Neural progenitor cell (in vitro differentiated cells): ENCODE results near the gene PTGES2. TPM values are rescaled to one million over a fixed set of nuclear protein-coding genes. Genes with fewer than 3 reads are reported as not detected.

ENCODE experiments used
- DNase-seq: peaks from one replicate; pipeline ENCODE4 v3.0.0-alpha.2; 2016; ENCODE audit warnings: low spot score
- H2AFZ ChIP-seq: fragments of 200-600 bp; sonication (generic); replicated peaks from 2 replicates; pipeline ENCODE4 v1.6.1; 2016; ENCODE audit warnings: antibody characterized with exemption
- H3F3A ChIP-seq: fragments of 200-600 bp; sonication (generic); 2 replicates; pipeline ENCODE4 v1.6.1; 2016; ENCODE audit warnings: antibody characterized with exemption, low read depth
- H3K27ac ChIP-seq: fragments of 200-600 bp; sonication (generic); 2 replicates; pipeline ENCODE4 v1.5.1; 2016; ENCODE audit warnings: mild to moderate bottlenecking
- H3K27me3 ChIP-seq: fragments of 200-600 bp; sonication (generic); 2 replicates; pipeline ENCODE4 v1.6.1; 2016; ENCODE audit warnings: mild to moderate bottlenecking, moderate library complexity
- H3K36me3 ChIP-seq: fragments of 200-600 bp; sonication (generic); 2 replicates; pipeline ENCODE4 v1.5.1; 2016
- H3K4me1 ChIP-seq: fragments of 200-600 bp; sonication (generic); 2 replicates; pipeline ENCODE4 v1.6.1; 2016; ENCODE audit warnings: mixed run types
- H3K4me2 ChIP-seq: fragments of 200-600 bp; sonication (generic); 2 replicates; pipeline ENCODE4 v1.6.1; 2016
- H3K4me3 ChIP-seq: fragments of 200-600 bp; sonication (generic); 2 replicates; pipeline ENCODE4 v1.5.1; 2016
- H3K79me2 ChIP-seq: fragments of 200-600 bp; sonication (generic); 2 replicates; pipeline ENCODE4 v1.6.1; 2016; ENCODE audit warnings: low read depth
- H3K9ac ChIP-seq: fragments of 200-600 bp; sonication (generic); 2 replicates; pipeline ENCODE4 v1.6.1; 2016
- H3K9me3 ChIP-seq: fragments of 200-600 bp; sonication (generic); 2 replicates; pipeline ENCODE4 v1.5.1; 2016; ENCODE audit warnings: low read depth
- H4K20me1 ChIP-seq: fragments of 200-600 bp; sonication (generic); 2 replicates; pipeline ENCODE4 v1.6.1; 2016; ENCODE audit warnings: low read depth
- H3K27ac Mint-ChIP-seq: 3 replicates; pipeline ENCODE4 v1.8.0; 2021; ENCODE audit warnings: mixed read lengths
- H3K27me3 Mint-ChIP-seq: 2 replicates; pipeline ENCODE4 v1.8.0; 2022; ENCODE audit warnings: low read depth, mild to moderate bottlenecking, inconsistent platforms, moderate library complexity, mixed read lengths; ENCODE audit not compliant: insufficient read depth
- H3K36me3 Mint-ChIP-seq: 3 replicates; pipeline ENCODE4 v1.8.0; 2021; ENCODE audit warnings: mixed read lengths
- H3K4me1 Mint-ChIP-seq: 3 replicates; pipeline ENCODE4 v1.8.0; 2021; ENCODE audit warnings: mixed read lengths
- H3K4me3 Mint-ChIP-seq: 3 replicates; pipeline ENCODE4 v1.8.0; 2021; ENCODE audit warnings: mild to moderate bottlenecking, moderate library complexity, mixed read lengths
- H3K9me3 Mint-ChIP-seq: 3 replicates; pipeline ENCODE4 v1.8.0; 2020; ENCODE audit warnings: mixed read lengths
- EZH2 ChIP-seq: fragments of 200-600 bp; sonication (generic); IDR thresholded peaks from 2 replicates; pipeline ENCODE4 v1.6.1; 2017; ENCODE audit warnings: antibody characterized with exemption, mild to moderate bottlenecking, moderate library complexity
- EZH2phosphoT487 ChIP-seq: fragments of 200-600 bp; sonication (generic); IDR thresholded peaks from 2 replicates; pipeline ENCODE4 v1.6.1; 2017; ENCODE audit warnings: antibody characterized with exemption
- total RNA-seq: library from RNA; depleted of rRNA; stranded (reverse); fragments of >200 nt; gene quantifications from 2 replicates; pipeline ENCODE4 v1.2.3, GENCODE V29; 2015; ENCODE audit warnings: low replicate concordance
- TF ChIP-seq, protein P1 (sequence below): fragments of 200-600 bp; sonication (generic); IDR thresholded peaks from 2 replicates; pipeline ENCODE4 v1.5.1; 2017; ENCODE audit warnings: antibody characterized with exemption, mild to moderate bottlenecking

Gene PTGES2
- total RNA-seq, 1 donor from 2014 or later = 25.7 TPM

DNA sequence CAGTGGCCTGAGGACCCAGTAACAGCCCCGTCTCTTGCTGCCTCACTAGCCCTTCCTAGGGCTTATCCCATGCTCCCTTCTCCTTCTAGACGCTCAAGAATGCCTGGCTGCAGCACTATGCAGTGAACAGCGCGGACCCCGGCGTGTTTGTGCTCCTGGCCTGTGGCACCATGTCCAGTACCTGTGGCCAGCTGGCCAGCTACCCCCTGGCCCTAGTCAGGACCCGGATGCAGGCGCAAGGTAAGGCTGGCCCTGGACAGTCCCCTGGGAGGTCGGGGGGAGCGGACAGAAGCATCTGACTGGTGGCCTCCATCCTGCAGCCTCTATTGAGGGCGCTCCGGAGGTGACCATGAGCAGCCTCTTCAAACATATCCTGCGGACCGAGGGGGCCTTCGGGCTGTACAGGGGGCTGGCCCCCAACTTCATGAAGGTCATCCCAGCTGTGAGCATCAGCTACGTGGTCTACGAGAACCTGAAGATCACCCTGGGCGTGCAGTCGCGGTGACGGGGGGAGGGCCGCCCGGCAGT lies 20.5 kb downstream of the PTGES2 start:
- Histone ChIP-seq H3K9ac (no peak overlapping the region), H3K27me3 (no peaks in the 10 kb centered on the region), H4K20me1 (no peaks in the 10 kb centered on the region), H3K4me2 (no peak overlapping the region), H3K4me1 (no peaks in the 10 kb centered on the region), H2AFZ (no peak overlapping the region), H3K27ac (no peak overlapping the region), H3K36me3 (no peaks in the 10 kb centered on the region), H3K79me2 (no peaks in the 10 kb centered on the region), H3F3A (no peaks in the 10 kb centered on the region), H3K9me3 (no peaks in the 10 kb centered on the region), H3K4me3 (no peak overlapping the region)
- no peak overlapping the region for H3K4me3 Mint-ChIP-seq
- H3K36me3 Mint-ChIP-seq = peaks cover 15% of the 10 kb centered on the region
- no peaks in the 10 kb centered on the region for H3K9me3 Mint-ChIP-seq
- no peak for DNase-seq
- H3K4me1 Mint-ChIP-seq = peaks cover 6% of the 10 kb centered on the region
- H3K27ac Mint-ChIP-seq = no peak overlapping the region
- peaks cover 3% of the 10 kb centered on the region for H3K27me3 Mint-ChIP-seq
- TF ChIP-seq, protein P1, sequence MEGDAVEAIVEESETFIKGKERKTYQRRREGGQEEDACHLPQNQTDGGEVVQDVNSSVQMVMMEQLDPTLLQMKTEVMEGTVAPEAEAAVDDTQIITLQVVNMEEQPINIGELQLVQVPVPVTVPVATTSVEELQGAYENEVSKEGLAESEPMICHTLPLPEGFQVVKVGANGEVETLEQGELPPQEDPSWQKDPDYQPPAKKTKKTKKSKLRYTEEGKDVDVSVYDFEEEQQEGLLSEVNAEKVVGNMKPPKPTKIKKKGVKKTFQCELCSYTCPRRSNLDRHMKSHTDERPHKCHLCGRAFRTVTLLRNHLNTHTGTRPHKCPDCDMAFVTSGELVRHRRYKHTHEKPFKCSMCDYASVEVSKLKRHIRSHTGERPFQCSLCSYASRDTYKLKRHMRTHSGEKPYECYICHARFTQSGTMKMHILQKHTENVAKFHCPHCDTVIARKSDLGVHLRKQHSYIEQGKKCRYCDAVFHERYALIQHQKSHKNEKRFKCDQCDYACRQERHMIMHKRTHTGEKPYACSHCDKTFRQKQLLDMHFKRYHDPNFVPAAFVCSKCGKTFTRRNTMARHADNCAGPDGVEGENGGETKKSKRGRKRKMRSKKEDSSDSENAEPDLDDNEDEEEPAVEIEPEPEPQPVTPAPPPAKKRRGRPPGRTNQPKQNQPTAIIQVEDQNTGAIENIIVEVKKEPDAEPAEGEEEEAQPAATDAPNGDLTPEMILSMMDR = no peak

DNA sequence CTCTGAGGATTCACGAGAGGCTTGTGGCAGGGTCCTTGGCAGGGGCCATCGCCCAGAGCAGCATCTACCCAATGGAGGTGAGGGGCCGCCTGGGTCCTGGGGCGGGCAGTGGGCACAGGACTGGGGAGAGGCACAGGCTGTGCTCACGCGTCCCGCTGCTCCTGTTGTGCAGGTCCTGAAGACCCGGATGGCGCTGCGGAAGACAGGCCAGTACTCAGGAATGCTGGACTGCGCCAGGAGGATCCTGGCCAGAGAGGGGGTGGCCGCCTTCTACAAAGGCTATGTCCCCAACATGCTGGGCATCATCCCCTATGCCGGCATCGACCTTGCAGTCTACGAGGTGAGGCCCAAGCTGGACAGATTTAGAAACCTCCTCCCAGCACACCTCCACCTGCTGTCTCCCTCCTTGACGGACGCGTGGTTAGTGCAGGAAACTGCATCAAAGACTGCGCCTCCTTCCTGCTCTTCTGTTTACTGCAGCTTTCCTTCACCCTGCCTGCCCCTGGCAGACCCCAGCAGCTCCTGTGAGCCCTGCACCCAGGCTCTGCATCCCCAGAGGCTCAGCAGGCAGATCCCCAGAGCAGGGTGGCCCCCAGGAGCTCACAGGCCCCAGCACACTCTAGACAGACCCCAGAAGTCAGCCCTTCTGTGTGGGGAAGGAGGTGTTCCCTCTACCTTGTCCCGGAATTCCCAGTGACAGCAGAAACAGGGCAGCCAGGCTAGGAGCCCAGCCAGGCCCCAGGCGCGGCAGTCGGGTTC lies 21.2 kb downstream of the PTGES2 start:
- peaks cover 6% of the 10 kb centered on the region for H3K4me1 Mint-ChIP-seq
- no peak overlapping the region for H3K4me3 ChIP-seq
- H3K9me3 ChIP-seq = no peaks in the 10 kb centered on the region
- H2AFZ ChIP-seq = no peak overlapping the region
- no peaks in the 10 kb centered on the region for H3K9me3 Mint-ChIP-seq
- no peak overlapping the region for H3K4me2 ChIP-seq
- H4K20me1 ChIP-seq = no peaks in the 10 kb centered on the region
- H3K4me3 Mint-ChIP-seq = no peak overlapping the region
- DNase-seq = no peak
- H3K27ac ChIP-seq = no peak overlapping the region
- no peaks in the 10 kb centered on the region for H3K79me2 ChIP-seq
- no peak overlapping the region for H3K27ac Mint-ChIP-seq
- no peaks in the 10 kb centered on the region for H3K4me1 ChIP-seq
- no peaks in the 10 kb centered on the region for H3K36me3 ChIP-seq
- no peak for TF ChIP-seq EZH2
- TF ChIP-seq, protein P1 = no peak
- TF ChIP-seq EZH2phosphoT487 = no peak
- no peak overlapping the region for H3K9ac ChIP-seq
- H3K27me3 ChIP-seq = no peaks in the 10 kb centered on the region
- H3K27me3 Mint-ChIP-seq = peaks cover 4% of the 10 kb centered on the region
- no peaks in the 10 kb centered on the region for H3F3A ChIP-seq
- peaks cover 17% of the 10 kb centered on the region for H3K36me3 Mint-ChIP-seq

- H2AFZ ChIP-seq = no peak overlapping the region
- no peak overlapping the region for H3K4me3 ChIP-seq
- no peaks in the 10 kb centered on the region for H3K9me3 Mint-ChIP-seq
- H3K4me1 ChIP-seq = no peaks in the 10 kb centered on the region
- H3K27me3 Mint-ChIP-seq = peaks cover 4% of the 10 kb centered on the region
- no peak overlapping the region for H3K4me2 ChIP-seq
- TF ChIP-seq EZH2 (no peak), EZH2phosphoT487 (no peak)
- TF ChIP-seq, protein P1 = no peak
- H3K36me3 Mint-ChIP-seq = peaks cover 21% of the 10 kb centered on the region
- no peak overlapping the region for H3K27ac Mint-ChIP-seq
- peaks cover 10% of the 10 kb centered on the region for H3K4me1 Mint-ChIP-seq
- H3K9ac ChIP-seq = no peak overlapping the region
- H3K27ac ChIP-seq = no peak overlapping the region
- H4K20me1 ChIP-seq = peaks cover 5% of the 10 kb centered on the region
- H3K79me2 ChIP-seq = no peaks in the 10 kb centered on the region
- H3K36me3 ChIP-seq = no peaks in the 10 kb centered on the region
- H3F3A ChIP-seq = no peaks in the 10 kb centered on the region
- no peak for DNase-seq
- H3K9me3 ChIP-seq = no peaks in the 10 kb centered on the region
- H3K4me3 Mint-ChIP-seq = no peak overlapping the region
- no peaks in the 10 kb centered on the region for H3K27me3 ChIP-seq
Observed at GRCh38 chr9:128105538-128106175, 21.9 kb downstream of the PTGES2 start.
